Neural progenitor cell (in vitro differentiated cells): Measurements from ENCODE around the gene KIF26B.

ENCODE experiments used
- CTCF ChIP-seq: fragments of 200-600 bp; sonication (generic); IDR thresholded peaks from 2 replicates; pipeline ENCODE4 v1.5.1; 2017; ENCODE audit warnings: antibody characterized with exemption, mild to moderate bottlenecking
- EZH2phosphoT487 ChIP-seq: fragments of 200-600 bp; sonication (generic); IDR thresholded peaks from 2 replicates; pipeline ENCODE4 v1.6.1; 2017; ENCODE audit warnings: antibody characterized with exemption

- TF ChIP-seq EZH2phosphoT487 (no peak), CTCF (no peak)
These were observed 299.3 kb downstream of the KIF26B start for GRCh38 chr1:245454051-245454450.
